Neural crest cell (in vitro differentiated cells): Measurements from ENCODE around the gene LIF. TPM values are rescaled to one million over a fixed set of nuclear protein-coding genes. Genes with fewer than 3 reads are reported as not detected.

ENCODE experiments used
- DNase-seq: peaks from one replicate; pipeline ENCODE4 v3.0.0; 2021; ENCODE audit warnings: low read depth, mixed read lengths, low spot score
- H3K27ac Mint-ChIP-seq: one replicate; pipeline ENCODE4 v1.8.0; 2021; ENCODE audit warnings: mild to moderate bottlenecking, mixed read lengths; ENCODE audit not compliant: unreplicated experiment
- H3K27me3 Mint-ChIP-seq: 2 replicates; pipeline ENCODE4 v1.8.0; 2021; ENCODE audit warnings: low read depth, mild to moderate bottlenecking, mixed read lengths
- H3K36me3 Mint-ChIP-seq: 2 replicates; pipeline ENCODE4 v1.8.0; 2021; ENCODE audit warnings: low read depth, mild to moderate bottlenecking, mixed read lengths
- H3K4me1 Mint-ChIP-seq: 2 replicates; pipeline ENCODE4 v1.8.0; 2021; ENCODE audit warnings: mixed read lengths
- H3K4me3 Mint-ChIP-seq: one replicate; pipeline ENCODE4 v1.8.0; 2021; ENCODE audit warnings: mild to moderate bottlenecking, mixed read lengths
- H3K9me3 Mint-ChIP-seq: 2 replicates; pipeline ENCODE4 v1.8.0; 2021; ENCODE audit warnings: mixed read lengths
- total RNA-seq: library from RNA; stranded (reverse); gene quantifications from 2 replicates; pipeline ENCODE4 v1.2.1, GENCODE V29; 2021
- TF ChIP-seq, protein P1 (sequence below): fragments of 200-600 bp; sonication (generic); conservative IDR thresholded peaks from 2 replicates; pipeline ENCODE4 v1.5.0; 2021; ENCODE audit warnings: antibody characterized with exemption, mild to moderate bottlenecking

LIF gene
- total RNA-seq, 1 donor from 2014 or later = 1.1 TPM

DNA sequence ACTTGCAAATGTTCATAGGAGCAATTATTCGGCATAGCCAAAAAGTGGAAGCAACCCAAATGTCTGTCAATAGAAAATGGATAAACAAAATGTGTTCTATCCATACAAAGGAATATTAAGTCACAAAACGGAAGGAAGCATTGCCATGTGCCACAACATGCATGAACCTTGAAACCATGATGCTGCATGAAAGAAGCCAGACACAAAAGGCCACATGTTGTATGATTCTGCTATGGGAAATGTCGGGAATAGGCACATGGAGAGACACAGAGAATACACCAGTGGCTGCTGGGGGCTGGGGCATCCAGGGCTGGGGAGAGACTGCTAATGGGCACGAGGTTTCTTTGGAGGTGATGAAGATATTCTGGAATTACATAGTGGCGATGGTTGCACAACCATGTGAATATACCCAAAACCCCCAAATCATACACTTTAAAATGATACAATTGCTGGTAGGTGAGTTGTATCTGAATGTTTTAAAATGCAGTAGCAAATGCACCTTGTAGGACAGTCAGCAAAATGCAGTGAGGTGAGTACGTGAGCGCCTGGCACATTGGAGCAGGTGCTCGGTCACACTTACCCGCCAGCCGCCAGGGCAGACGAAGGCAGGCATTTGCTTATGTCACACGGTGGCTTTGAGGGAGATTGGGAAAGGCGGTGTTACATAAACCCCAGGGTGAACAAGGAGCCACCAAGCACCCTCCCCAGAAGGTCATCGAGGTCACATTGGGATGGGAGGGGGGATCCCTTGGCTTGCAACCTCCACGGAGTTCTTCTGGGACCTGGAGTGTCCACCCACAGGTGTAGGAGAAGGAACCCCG lies 26.4 kb upstream of the LIF start:
- Mint-ChIP-seq H3K27ac (no peak overlapping the region), H3K9me3 (no peaks in the 10 kb centered on the region), H3K36me3 (no peaks in the 10 kb centered on the region), H3K4me1 (peaks cover 9% of the 10 kb centered on the region), H3K27me3 (no peaks in the 10 kb centered on the region), H3K4me3 (no peak overlapping the region)
- TF ChIP-seq, protein P1, sequence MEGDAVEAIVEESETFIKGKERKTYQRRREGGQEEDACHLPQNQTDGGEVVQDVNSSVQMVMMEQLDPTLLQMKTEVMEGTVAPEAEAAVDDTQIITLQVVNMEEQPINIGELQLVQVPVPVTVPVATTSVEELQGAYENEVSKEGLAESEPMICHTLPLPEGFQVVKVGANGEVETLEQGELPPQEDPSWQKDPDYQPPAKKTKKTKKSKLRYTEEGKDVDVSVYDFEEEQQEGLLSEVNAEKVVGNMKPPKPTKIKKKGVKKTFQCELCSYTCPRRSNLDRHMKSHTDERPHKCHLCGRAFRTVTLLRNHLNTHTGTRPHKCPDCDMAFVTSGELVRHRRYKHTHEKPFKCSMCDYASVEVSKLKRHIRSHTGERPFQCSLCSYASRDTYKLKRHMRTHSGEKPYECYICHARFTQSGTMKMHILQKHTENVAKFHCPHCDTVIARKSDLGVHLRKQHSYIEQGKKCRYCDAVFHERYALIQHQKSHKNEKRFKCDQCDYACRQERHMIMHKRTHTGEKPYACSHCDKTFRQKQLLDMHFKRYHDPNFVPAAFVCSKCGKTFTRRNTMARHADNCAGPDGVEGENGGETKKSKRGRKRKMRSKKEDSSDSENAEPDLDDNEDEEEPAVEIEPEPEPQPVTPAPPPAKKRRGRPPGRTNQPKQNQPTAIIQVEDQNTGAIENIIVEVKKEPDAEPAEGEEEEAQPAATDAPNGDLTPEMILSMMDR = no peak
- DNase-seq = no peak

DNA sequence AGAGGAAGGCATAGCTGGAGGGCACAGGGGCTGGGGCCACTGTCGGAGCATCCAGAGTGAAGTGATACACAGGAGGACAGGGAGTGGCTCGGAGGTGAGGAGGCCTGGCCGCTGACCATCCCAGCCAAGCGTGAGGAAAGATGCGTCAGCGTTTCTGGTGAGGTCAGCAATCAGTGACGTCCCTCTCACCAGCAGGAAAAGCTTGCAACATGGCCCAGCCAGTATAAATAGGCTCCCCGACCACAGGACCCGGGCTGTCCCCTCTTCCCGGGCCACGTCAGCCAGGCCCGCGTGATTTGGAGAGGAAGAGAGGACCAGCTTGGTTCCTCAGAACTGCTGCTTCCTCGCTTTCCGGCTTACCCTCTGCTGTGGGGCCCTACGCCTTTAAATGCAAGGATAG lies 24.3 kb upstream of the LIF start:
- no peak for DNase-seq
- no peaks in the 10 kb centered on the region for H3K36me3 Mint-ChIP-seq
- TF ChIP-seq, protein P1 = no peak
- no peak overlapping the region for H3K4me3 Mint-ChIP-seq
- H3K27me3 Mint-ChIP-seq = no peaks in the 10 kb centered on the region
- no peaks in the 10 kb centered on the region for H3K9me3 Mint-ChIP-seq
- H3K4me1 Mint-ChIP-seq = no peaks in the 10 kb centered on the region
- no peak overlapping the region for H3K27ac Mint-ChIP-seq

DNA sequence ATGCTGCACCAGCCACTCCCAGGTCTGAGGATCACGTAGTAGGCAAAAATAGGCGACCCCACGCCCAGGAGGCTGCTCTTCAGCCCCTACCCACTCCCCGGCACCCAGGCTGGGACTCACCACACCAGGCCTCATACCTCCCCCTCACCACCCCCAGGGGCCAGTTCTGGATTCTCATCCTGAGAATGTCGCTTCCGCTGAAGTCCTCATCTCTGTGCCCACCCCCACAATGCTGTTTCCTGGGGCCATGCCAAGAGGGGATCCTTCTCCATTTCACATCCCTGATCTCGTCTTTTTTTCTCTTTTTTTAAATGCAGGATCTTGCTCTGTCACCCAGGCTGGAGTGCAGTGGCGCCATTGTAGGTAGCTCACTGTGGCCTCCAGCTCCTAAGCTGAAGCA lies 21.8 kb upstream of the LIF start:
- no peaks in the 10 kb centered on the region for H3K36me3 Mint-ChIP-seq
- H3K27ac Mint-ChIP-seq = no peak overlapping the region
- H3K4me1 Mint-ChIP-seq = no peaks in the 10 kb centered on the region
- TF ChIP-seq, protein P1 = no peak
- H3K4me3 Mint-ChIP-seq = no peak overlapping the region
- H3K9me3 Mint-ChIP-seq = no peaks in the 10 kb centered on the region
- H3K27me3 Mint-ChIP-seq = no peaks in the 10 kb centered on the region
- DNase-seq = no peak

DNA sequence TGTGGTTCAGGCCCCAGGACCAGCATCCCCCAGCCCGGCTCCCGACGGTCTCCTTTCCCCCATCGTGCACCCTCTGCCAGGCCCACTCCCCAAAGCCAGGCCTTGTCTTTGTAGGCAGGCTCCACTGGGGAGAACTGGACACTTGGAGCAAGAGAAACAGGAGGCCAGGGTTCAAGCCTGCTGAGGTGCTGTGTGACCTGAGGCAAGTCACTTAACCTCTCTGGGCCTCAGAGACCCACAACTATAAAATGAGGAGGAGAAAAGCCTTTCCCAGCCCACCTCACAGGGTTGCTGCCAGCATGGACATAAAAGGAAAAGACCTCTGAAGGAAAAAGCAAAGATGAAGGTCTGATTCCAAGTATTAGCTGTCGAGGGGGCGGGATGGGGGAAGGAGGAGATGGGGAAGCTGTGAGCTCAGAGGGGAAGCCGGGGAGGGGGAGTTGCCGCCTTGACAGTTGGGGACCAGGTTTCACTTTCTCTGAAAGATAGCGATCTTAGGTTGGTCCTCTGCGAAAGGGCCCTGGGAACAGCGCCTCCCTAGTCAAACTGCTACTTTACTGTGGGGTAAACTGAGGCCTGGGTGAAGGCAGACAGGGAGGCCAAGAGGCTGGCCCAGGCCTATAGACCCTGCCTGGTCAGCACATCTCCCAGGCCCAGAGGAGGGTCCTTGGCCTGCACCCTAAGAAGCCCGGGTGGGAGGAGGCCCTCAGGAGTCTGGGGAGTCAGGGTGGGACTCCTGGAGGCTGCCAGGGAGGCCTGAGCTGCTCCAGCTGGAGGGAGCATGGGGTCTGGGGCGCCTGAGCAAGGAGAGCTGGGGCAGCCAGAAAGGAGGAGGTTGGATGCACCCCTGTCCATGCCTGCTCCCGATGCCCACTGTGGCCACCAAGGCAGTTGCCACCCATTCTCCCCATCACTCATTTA lies 21.1 kb upstream of the LIF start:
- Mint-ChIP-seq H3K4me1 (peaks cover 5% of the 10 kb centered on the region), H3K9me3 (no peaks in the 10 kb centered on the region)
- no peak for DNase-seq

More for the DNA sequence above, 21.1 kb upstream of the LIF start:
- no peak overlapping the region for H3K27ac Mint-ChIP-seq
- TF ChIP-seq, protein P1 = no peak
- no peaks in the 10 kb centered on the region for H3K27me3 Mint-ChIP-seq
- H3K4me3 Mint-ChIP-seq = no peak overlapping the region
- no peaks in the 10 kb centered on the region for H3K36me3 Mint-ChIP-seq
